Keratinocyte (primary cell): ENCODE data around the gene MEA1. TPM values are rescaled to one million over a fixed set of nuclear protein-coding genes. Genes with fewer than 3 reads are reported as not detected.

Source experiments
- DNase-seq: peaks from one replicate; pipeline ENCODE4 v3.0.0-alpha.2; 2011; ENCODE audit warnings: low read depth, missing footprints, low spot score
- FAIRE-seq: peaks from 2 replicates; lab custom pipeline; 2011; peaks lifted over from hg19 to GRCh38; lab: Jason Lieb, UNC
- H2AFZ ChIP-seq: 2 replicates; pipeline ENCODE4 v1.6.0; 2012; ENCODE audit warnings: low read length, control low read depth, inconsistent platforms; ENCODE audit not compliant: control insufficient read depth
- H3K27ac ChIP-seq: 2 replicates; pipeline ENCODE4 v1.5.1; 2011; ENCODE audit warnings: low read length; ENCODE audit not compliant: control insufficient read depth, insufficient read depth
- H3K27me3 ChIP-seq: 3 replicates; pipeline ENCODE4 v1.6.0; 2011; ENCODE audit warnings: low read length; ENCODE audit not compliant: control insufficient read depth, insufficient read depth; ENCODE audit errors: extremely low read depth
- H3K36me3 ChIP-seq, 2 experiments: 2 replicates in 1 of 2; 3 replicates in 1 of 2; pipeline ENCODE4 v1.5.1; 2011; ENCODE audit warnings: low read length in 2 of 2, mild to moderate bottlenecking in 1 of 2; ENCODE audit not compliant: control insufficient read depth in 2 of 2, insufficient read depth in 2 of 2; ENCODE audit errors: extremely low read depth in 1 of 2
- H3K4me1 ChIP-seq: 3 replicates; pipeline ENCODE4 v1.5.1; 2011; ENCODE audit warnings: low read length; ENCODE audit not compliant: control insufficient read depth, insufficient read depth; ENCODE audit errors: extremely low read depth
- H3K4me2 ChIP-seq: 3 replicates; pipeline ENCODE4 v1.6.0; 2011; ENCODE audit warnings: low read depth, low read length; ENCODE audit not compliant: control insufficient read depth, insufficient read depth; ENCODE audit errors: extremely low read depth
- H3K4me3 ChIP-seq, 3 experiments: fragments of 200-600 bp in 1 of 3; sonication (generic) in 1 of 3; 2 replicates in 2 of 3; 3 replicates in 1 of 3; pipeline ENCODE4 v1.5.1; 2011 to 2016; ENCODE audit warnings: low read length in 3 of 3, mild to moderate bottlenecking in 3 of 3, control low read depth in 2 of 3, inconsistent platforms in 1 of 3, low read depth in 1 of 3, mixed read lengths in 1 of 3, mixed run types in 1 of 3, moderate library complexity in 1 of 3; ENCODE audit not compliant: control insufficient read depth in 2 of 3, insufficient read depth in 2 of 3; ENCODE audit errors: extremely low read depth in 1 of 3
- H3K79me2 ChIP-seq: 2 replicates; pipeline ENCODE4 v1.6.0; 2012; ENCODE audit warnings: low read length; ENCODE audit not compliant: control insufficient read depth, insufficient read depth
- H3K9ac ChIP-seq: 3 replicates; pipeline ENCODE4 v1.6.0; 2011; ENCODE audit warnings: low read length; ENCODE audit not compliant: control insufficient read depth, insufficient read depth; ENCODE audit errors: extremely low read depth
- H3K9me1 ChIP-seq: 3 replicates; pipeline ENCODE4 v1.6.0; 2011; ENCODE audit warnings: low read length; ENCODE audit not compliant: control insufficient read depth, insufficient read depth; ENCODE audit errors: extremely low read depth
- H3K9me3 ChIP-seq: 2 replicates; pipeline ENCODE4 v1.5.1; 2012; ENCODE audit warnings: low read depth, low read length; ENCODE audit not compliant: control insufficient read depth
- H4K20me1 ChIP-seq: 3 replicates; pipeline ENCODE4 v1.6.0; 2011; ENCODE audit warnings: low read length; ENCODE audit not compliant: control insufficient read depth, insufficient read depth; ENCODE audit errors: extremely low read depth
- EZH2 ChIP-seq: IDR thresholded peaks from one replicate; pipeline ENCODE4 v1.6.1; 2012; ENCODE audit warnings: inconsistent platforms, mild to moderate bottlenecking, low read length, moderate library complexity
- dilution Hi-C: fragments of 300-500 bp; cut with MboI; formaldehyde crosslinking; loops from one replicate; pipeline ENCODE4 v1.7.0; 2020; ENCODE audit warnings: low sequenced_read_pairs; ENCODE audit not compliant: extremely low pct_ligation_motif_present
- polyA plus RNA-seq, 5 experiments: library from polyadenylated mRNA; depleted of rRNA in 3 of 5; stranded (reverse) in 3 of 5; stranded (forward) in 1 of 5; unstranded in 1 of 5; fragments of >200 nt; gene quantifications; 1 replicate in 1 of 5; 2 replicates in 3 of 5; 3 replicates in 1 of 5; pipeline versions ENCODE4 v1.2.1 to v1.2.3, GENCODE V29; 2011 to 2012; ENCODE audit warnings: missing spikeins in 2 of 5, low read depth in 1 of 5, low replicate concordance in 1 of 5
- TF ChIP-seq, protein P1 (sequence below), 3 experiments: IDR thresholded peaks in 1 of 3; conservative IDR thresholded peaks in 1 of 3; optimal IDR thresholded peaks in 1 of 3; 2 replicates in 2 of 3; 3 replicates in 1 of 3; pipeline versions ENCODE3 to v1.5.1; 2011; ENCODE audit warnings: low read length in 3 of 3, mild to moderate bottlenecking in 3 of 3, moderate library complexity in 2 of 3, control low read depth in 1 of 3, inconsistent platforms in 1 of 3; ENCODE audit not compliant: insufficient read depth in 2 of 3; ENCODE audit errors: extremely low read depth in 1 of 3

Gene MEA1
- polyA plus RNA-seq, 1 donor (not counting 4 experiments of a cell fraction or from before 2014, with no cell fraction given) = 76.1 TPM

DNA sequence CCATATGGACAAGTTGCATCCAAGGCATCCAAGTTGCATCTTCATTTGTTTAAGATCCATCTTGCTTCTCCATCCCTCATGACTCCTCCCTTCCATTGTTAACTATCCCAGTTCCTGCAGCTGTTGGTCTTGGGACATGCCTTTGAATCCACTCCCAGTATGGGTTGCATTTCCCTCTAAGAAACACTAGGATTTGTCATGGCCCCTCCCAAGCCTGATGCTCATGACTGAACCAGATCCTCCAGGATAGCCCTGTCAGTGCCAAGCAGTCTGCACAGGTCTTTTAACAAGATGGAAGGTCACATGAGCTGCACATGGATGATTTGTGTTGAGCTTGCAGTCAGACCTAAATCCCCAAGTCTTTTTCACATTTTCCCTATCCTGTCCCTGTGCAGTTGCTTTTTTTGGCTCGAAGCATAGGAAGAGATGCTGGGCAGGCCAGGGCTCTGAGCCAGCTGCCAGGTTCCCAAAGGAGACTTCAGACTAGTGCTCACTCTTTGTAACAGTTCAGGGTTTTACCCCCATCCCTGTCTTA lies 25.2 kb downstream of the MEA1 start:
- Histone ChIP-seq H3K36me3 (peaks cover 19 to 20% of the 10 kb centered on the region in 2 experiments), H3K9ac (no peak overlapping the region), H4K20me1 (no peaks in the 10 kb centered on the region), H3K9me1 (peaks cover 5% of the 10 kb centered on the region), H3K4me2 (no peak overlapping the region), H3K27me3 (no peaks in the 10 kb centered on the region), H3K4me1 (peaks cover 21% of the 10 kb centered on the region), H3K9me3 (no peaks in the 10 kb centered on the region), H3K27ac (no peak overlapping the region), H3K4me3 (no peak overlapping the region), H3K79me2 (peaks cover 28% of the 10 kb centered on the region), H2AFZ (no peak overlapping the region)
- FAIRE-seq (no peak), DNase-seq (no peak)
- dilution Hi-C loops = no loop called here
- TF ChIP-seq, protein P1, sequence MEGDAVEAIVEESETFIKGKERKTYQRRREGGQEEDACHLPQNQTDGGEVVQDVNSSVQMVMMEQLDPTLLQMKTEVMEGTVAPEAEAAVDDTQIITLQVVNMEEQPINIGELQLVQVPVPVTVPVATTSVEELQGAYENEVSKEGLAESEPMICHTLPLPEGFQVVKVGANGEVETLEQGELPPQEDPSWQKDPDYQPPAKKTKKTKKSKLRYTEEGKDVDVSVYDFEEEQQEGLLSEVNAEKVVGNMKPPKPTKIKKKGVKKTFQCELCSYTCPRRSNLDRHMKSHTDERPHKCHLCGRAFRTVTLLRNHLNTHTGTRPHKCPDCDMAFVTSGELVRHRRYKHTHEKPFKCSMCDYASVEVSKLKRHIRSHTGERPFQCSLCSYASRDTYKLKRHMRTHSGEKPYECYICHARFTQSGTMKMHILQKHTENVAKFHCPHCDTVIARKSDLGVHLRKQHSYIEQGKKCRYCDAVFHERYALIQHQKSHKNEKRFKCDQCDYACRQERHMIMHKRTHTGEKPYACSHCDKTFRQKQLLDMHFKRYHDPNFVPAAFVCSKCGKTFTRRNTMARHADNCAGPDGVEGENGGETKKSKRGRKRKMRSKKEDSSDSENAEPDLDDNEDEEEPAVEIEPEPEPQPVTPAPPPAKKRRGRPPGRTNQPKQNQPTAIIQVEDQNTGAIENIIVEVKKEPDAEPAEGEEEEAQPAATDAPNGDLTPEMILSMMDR (optimal IDR thresholded peaks at IDR 0.05 in 1 of 3, IDR thresholded peaks at IDR 0.05 in 1 of 3, conservative IDR thresholded peaks at IDR 0.05 in 1 of 3; ENCODE audit: extremely low read depth in 1 of 3, insufficient read depth in 2 of 3, low read length in 3 of 3) = no peak
- TF ChIP-seq EZH2 = no peak

DNA sequence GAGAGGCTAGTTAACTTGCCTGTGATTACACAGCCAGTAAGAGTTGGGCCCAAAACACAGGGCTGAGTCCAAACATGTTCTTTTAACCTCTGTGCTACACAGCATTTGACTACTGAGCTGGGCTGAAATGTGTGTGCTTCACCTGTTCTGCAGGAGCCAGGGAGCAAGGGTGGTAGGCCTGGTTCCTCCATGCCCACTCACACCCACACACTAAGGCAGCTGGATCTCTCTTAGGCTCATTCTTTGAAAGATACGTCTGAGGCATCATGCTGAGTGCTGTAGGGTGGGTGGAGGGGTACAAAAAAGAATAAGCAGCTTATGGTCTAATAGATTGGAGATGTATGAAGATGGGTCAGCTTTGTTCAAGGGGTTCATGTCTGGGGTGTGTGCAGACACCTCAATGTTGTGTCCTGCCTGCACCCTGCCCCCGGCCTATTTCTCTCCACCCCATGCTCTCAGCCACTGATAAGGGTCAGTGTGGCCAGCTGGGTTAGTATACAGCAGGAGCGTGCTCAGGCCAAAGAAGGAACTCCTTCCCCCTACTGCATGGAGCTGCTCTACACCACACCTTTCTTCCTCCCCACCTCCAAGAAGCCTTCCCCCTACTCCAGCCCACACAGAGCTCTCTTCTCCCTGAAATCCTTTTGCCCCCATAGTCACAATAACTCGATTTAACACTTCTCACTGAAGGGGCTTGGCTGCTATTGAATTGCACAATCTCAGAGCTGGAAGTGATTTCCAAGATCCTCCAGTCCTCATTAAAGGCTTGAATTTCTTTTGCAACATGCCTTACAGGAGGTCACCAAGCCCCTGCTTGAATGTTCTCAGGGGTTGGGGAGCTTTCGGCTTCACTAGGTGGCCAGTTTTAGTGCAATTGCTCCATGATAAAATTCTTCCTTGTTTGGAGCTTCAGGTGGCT lies 26.0 kb downstream of the MEA1 start:
- Histone ChIP-seq H3K27ac (no peak overlapping the region), H3K36me3 (peaks cover 19 to 20% of the 10 kb centered on the region in 2 experiments), H2AFZ (no peak overlapping the region), H3K9me1 (peaks cover 5% of the 10 kb centered on the region), H3K27me3 (no peaks in the 10 kb centered on the region), H3K4me3 (no peak overlapping the region), H3K9me3 (no peaks in the 10 kb centered on the region), H3K4me1 (peaks cover 21% of the 10 kb centered on the region), H4K20me1 (no peaks in the 10 kb centered on the region), H3K9ac (no peak overlapping the region), H3K4me2 (no peak overlapping the region), H3K79me2 (peaks cover 28% of the 10 kb centered on the region)
- dilution Hi-C loops = no loop called here
- no peak for DNase-seq
- no peak for FAIRE-seq
- TF ChIP-seq, protein P1 (optimal IDR thresholded peaks at IDR 0.05 in 1 of 3, IDR thresholded peaks at IDR 0.05 in 1 of 3, conservative IDR thresholded peaks at IDR 0.05 in 1 of 3; ENCODE audit: extremely low read depth in 1 of 3, insufficient read depth in 2 of 3, low read length in 3 of 3) = no peak
- no peak for TF ChIP-seq EZH2
